LNCAP (cell line): ENCODE data around the gene CHPF2.

ENCODE experiments used
- TF ChIP-seq, protein P1 (sequence below): fragments of 450-650 bp; IDR thresholded peaks from 2 replicates; pipeline ENCODE4 v1.5.1; 2017; ENCODE audit warnings: mild to moderate bottlenecking

CHPF2 gene

DNA sequence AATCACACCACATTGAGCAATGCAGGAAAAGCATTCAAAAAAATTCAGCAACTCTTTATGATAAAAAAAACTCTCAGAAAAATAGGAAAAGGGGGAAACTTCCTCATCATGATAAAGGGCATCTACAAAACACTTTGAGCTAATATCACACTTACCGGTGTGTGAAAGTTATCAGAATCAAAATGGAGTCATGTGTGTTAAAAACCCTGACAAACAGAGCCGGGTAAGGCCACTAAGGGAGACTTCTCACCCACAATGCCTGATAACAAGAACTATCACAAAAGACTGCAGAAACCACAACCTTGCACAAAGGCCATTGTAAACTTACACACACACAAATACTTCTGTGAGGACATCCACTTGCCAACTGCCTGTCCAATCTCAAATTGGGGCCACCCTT is 51.0 kb downstream of the CHPF2 start:
- TF ChIP-seq, protein P1, sequence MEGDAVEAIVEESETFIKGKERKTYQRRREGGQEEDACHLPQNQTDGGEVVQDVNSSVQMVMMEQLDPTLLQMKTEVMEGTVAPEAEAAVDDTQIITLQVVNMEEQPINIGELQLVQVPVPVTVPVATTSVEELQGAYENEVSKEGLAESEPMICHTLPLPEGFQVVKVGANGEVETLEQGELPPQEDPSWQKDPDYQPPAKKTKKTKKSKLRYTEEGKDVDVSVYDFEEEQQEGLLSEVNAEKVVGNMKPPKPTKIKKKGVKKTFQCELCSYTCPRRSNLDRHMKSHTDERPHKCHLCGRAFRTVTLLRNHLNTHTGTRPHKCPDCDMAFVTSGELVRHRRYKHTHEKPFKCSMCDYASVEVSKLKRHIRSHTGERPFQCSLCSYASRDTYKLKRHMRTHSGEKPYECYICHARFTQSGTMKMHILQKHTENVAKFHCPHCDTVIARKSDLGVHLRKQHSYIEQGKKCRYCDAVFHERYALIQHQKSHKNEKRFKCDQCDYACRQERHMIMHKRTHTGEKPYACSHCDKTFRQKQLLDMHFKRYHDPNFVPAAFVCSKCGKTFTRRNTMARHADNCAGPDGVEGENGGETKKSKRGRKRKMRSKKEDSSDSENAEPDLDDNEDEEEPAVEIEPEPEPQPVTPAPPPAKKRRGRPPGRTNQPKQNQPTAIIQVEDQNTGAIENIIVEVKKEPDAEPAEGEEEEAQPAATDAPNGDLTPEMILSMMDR: no peak

DNA sequence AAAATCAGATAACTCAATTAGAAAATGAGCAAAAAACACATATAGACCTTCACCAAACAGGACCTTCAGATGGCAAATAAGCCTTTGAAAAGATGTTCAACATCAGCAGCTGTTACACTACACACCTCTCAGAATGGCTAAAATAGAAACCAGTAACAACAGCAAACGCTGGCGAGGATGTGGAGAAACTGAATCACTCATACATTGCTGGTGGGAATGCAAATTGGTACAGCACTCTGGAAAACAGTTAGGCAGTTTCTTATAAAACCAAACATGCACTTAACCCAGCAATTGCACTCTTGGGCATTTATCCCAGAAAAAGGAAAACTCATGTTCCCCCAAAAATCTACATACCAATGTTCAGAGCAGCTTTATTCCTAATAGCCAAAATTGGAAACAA is 53.9 kb downstream of the CHPF2 start:
- TF ChIP-seq, protein P1: no peak
